SK-N-MC (cell line): Measurements from ENCODE around the gene AIF1.

Source experiments
- EZH2 ChIP-seq: fragments of 200-600 bp; sonication (generic); IDR thresholded peaks from one replicate; pipeline ENCODE4 v1.6.1; 2017; ENCODE audit warnings: antibody characterized with exemption
- FOXP2 ChIP-seq: optimal IDR thresholded peaks from 2 replicates; pipeline ENCODE3; 2011; ENCODE audit warnings: mild to moderate bottlenecking, moderate library complexity; ENCODE audit not compliant: insufficient read depth; ENCODE audit errors: extremely low read length, control extremely low read depth
- POLR2AphosphoS5 ChIP-seq: IDR thresholded peaks from 2 replicates; pipeline ENCODE4 v1.6.1; 2012; ENCODE audit warnings: mild to moderate bottlenecking, low read depth, low read length, borderline replicate concordance

- TF ChIP-seq POLR2AphosphoS5 (no peak), EZH2 (no peak), FOXP2 (no peak)
Observed at GRCh38 chr6:31582230-31582643, 32.8 kb upstream of the AIF1 start, which contains the start of gene LTB.
